NCI-H128 (cell line): ENCODE measurements around the gene YIPF2.
"Not testable (repeated sequence)": the region's sequence is repeated elsewhere in the genome, so short reads cannot be mapped to it uniquely, and the experiment has no call there.

Experiments used
- DNase-seq: peaks from one replicate; lab custom pipeline; 2025; ENCODE audit not compliant: unreplicated experiment; lab: John Stamatoyannopoulos, UW

YIPF2 gene

DNA sequence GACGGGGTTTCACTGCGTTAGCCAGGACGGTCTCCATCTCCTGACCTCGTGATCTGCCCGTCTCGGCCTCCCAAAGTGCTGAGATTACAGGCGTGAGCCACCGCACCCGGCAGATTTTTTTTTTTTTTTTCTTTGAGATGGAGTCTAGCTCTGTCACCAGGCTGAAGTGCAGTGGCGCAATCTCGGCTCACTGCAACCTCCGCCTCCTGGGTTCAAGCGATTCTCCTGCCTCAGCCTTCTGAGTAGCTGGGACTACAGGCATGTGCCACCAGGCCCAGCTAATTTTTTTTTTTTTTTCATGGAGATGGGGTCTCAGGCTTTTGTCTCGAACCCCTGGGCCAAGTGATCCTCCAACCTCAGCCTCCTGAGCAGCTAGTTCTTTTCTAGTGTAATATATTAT, 13.2 kb upstream of the YIPF2 start:
- not testable (repeated sequence) for DNase-seq

- peak; percentile 79 for DNase-seq
Measured at GRCh38 chr19:10936661-10937084, 8.2 kb upstream of the YIPF2 start.

DNA sequence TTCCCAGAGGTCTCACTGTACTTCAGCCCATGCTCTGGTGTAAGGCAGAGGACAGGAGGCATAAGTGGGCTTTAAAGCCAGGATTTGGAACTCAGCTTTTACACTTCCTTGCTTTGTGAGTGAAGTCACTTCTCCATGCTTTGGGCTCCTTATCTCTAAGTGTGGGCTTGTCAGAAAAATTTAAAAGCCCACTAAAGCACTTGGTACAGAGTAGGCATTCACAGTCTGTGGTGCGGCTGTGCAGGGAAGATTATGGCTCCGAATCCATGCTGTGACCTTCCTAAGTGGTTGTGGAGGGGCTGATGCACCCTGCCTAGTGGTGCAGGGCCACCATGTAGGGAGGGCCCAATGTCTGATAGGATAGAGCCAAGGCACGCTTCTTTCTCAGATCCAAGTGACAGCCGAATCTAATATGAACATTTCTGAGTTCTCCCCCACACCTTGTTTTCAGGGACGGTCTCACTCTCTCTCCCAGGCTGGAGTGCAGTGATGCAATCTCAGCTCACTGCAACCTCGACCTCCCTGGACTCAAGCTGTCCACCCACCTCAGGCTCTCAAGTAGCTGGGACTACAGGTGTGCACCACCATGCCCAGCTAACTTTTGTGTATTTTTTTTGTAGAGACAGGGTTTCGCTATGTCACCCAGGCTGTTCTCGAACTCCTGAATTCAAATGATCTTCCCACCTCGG, 7.1 kb upstream of the YIPF2 start:
- DNase-seq = no peak

- no peak for DNase-seq
Measured at GRCh38 chr19:10929402-10929794, 959 bp upstream of the YIPF2 start.

- no peak for DNase-seq
Measured at GRCh38 chr19:10927730-10928562, 493 bp downstream of the YIPF2 start.

GRCh38 chr19:10924597-10924996, 3.8 kb downstream of the YIPF2 start:
- no peak for DNase-seq

GRCh38 chr19:10923260-10924112, 5.0 kb downstream of the YIPF2 start:
- no peak for DNase-seq

GRCh38 chr19:10922638-10923014, 5.8 kb downstream of the YIPF2 start:
- no peak for DNase-seq

DNA sequence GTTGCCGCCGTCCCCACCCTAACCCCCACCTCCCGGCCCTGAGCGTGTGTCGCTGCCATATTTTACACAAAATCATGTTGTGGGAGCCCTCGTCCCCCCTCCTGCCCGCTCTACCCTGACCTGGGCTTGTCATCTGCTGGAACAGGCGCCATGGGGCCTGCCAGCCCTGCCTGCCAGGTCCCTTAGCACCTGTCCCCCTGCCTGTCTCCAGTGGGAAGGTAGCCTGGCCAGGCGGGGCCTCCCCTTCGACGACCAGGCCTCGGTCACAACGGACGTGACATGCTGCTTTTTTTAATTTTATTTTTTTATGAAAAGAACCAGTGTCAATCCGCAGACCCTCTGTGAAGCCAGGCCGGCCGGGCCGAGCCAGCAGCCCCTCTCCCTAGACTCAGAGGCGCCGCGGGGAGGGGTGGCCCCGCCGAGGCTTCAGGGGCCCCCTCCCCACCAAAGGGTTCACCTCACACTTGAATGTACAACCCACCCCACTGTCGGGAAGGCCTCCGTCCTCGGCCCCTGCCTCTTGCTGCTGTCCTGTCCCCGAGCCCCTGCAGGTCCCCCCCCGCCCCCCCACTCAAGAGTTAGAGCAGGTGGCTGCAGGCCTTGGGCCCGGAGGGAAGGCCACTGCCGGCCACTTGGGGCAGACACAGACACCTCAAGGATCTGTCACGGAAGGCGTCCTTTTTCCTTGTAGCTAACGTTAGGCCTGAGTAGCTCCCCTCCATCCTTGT, 6.4 kb downstream of the YIPF2 start:
- no peak for DNase-seq

- no peak for DNase-seq
Measured at GRCh38 chr19:10921199-10921909, 7.1 kb downstream of the YIPF2 start.

GRCh38 chr19:10920781-10921180, 7.7 kb downstream of the YIPF2 start:
- DNase-seq = no peak

GRCh38 chr19:10920288-10920655, 8.2 kb downstream of the YIPF2 start:
- no peak for DNase-seq

- no peak for DNase-seq
Measured at GRCh38 chr19:10919352-10920287, 8.8 kb downstream of the YIPF2 start.

- no peak for DNase-seq
Measured at GRCh38 chr19:10918359-10918758, 10.1 kb downstream of the YIPF2 start.

DNA sequence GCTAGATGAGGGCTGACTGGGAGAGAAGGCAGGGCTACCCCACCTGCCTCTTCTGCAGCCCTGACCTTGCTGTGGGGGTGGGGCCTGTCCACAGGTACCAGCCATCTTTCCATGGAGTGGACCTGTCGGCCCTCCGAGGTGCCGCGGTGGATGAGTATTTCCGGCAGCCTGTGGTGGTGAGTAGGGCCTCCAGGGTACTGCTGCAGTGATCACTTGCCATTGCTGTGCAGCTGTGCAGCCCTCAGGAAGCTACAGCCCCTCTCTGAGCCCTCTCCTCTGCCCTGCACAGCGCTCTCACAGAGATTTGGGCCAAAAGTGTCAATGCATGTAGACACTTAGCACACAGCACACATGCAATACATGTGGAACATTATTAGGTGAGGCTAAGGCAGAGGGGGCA, 11.8 kb downstream of the YIPF2 start:
- DNase-seq = no peak

GRCh38 chr19:10915130-10916091, 13.0 kb downstream of the YIPF2 start:
- no peak for DNase-seq

DNA sequence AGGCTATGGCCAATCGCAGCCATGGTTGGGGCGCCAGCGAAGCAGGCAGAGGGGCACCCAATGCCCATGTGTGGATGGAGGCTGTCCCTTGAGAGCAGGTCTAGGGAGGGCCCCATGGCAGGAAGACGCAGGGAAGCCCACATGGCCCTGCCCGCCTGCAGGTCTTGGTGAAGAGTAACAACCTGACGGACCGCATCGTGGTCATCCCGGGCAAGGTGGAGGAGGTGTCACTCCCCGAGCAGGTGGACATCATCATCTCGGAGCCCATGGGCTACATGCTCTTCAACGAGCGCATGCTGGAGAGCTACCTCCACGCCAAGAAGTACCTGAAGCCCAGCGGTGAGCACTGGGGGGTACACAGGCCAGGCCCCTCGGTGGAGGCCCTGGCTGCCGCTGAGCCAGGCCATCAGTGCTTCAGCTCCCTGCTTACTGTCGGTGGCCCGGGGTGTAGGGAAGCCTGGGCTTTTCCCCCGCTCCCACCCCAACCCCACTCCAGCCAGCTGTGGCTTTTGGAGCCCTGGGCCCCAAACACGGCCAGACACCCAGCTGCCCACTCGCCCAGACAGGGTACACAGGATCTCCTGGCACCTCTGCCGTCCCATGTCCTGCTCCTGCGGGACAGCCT, 14.6 kb downstream of the YIPF2 start:
- no peak for DNase-seq

- DNase-seq = no peak
Measured at GRCh38 chr19:10912619-10913018, 15.8 kb downstream of the YIPF2 start.
